ENCODE data around the gene LRRC45. TPM values are rescaled to one million over a fixed set of nuclear protein-coding genes. Genes with fewer than 3 reads are reported as not detected.

The LRRC45 gene
- total and polyA plus RNA-seq, 9 of the 15 experiments (the other 6 are each of a cell fraction or from before 2014, with no cell fraction given), result 3.5 to 21.5 (median 11.2) TPM; not detected in 2

DNA sequence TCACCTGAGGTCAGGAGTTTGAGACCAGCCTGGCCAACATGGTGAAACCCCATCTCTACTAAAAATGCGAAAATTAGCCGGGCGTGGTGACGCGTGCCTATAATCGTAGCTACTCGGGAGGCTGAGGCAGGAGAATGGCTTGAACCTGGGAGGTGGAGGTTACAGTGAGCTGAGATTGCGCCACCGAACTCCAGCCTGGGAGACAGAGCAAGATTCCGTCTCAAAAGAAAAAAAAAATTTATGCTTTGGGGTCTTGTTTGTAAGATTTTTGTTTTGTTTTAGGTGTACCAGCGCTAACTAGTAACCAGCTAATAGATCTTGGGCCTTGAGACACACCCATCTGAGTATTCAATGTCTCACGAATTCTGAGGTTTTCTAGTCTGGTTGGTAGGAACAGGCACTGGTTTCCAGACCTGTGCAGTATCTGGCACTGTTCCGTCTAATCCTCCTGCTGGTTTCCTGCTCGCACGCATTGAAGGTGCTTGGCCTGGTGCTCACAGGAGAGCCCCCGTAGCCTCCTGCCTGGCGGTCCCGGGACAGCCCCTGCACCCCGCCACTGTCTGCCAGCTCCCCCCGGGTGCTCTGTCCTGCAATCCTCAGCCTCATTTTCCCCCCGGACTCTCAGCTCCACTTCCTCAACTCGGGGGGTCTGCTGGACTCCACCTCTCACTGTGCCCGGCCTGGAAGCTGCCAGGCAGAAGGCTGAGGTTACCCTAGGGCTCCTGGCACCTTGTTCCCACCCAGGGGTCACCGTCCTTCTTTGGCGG lies 53.1 kb downstream of the LRRC45 start (continued):
- TF ChIP-seq POLR2AphosphoS5 (IDR thresholded peaks at IDR 0.05; ENCODE audit: control insufficient read depth, insufficient read depth, low read depth, low read length), result peak; percentile 62; the same call in 1 of the 2 replicates
- TF ChIP-seq, protein P1, sequence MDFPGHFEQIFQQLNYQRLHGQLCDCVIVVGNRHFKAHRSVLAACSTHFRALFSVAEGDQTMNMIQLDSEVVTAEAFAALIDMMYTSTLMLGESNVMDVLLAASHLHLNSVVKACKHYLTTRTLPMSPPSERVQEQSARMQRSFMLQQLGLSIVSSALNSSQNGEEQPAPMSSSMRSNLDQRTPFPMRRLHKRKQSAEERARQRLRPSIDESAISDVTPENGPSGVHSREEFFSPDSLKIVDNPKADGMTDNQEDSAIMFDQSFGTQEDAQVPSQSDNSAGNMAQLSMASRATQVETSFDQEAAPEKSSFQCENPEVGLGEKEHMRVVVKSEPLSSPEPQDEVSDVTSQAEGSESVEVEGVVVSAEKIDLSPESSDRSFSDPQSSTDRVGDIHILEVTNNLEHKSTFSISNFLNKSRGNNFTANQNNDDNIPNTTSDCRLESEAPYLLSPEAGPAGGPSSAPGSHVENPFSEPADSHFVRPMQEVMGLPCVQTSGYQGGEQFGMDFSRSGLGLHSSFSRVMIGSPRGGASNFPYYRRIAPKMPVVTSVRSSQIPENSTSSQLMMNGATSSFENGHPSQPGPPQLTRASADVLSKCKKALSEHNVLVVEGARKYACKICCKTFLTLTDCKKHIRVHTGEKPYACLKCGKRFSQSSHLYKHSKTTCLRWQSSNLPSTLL (IDR thresholded peaks at IDR 0.05), result no peak
- peak; percentile 81 for TF ChIP-seq RBM22 (IDR thresholded peaks at IDR 0.05; ENCODE audit: low read depth, low read length, poor library complexity, severe bottlenecking)
- 0 out of 2 replicates have a peak, but pooled peaks have one; percentile 40 for TF ChIP-seq CEBPB (tag; IDR thresholded peaks at IDR 0.05)
- TF ChIP-seq POLR2G (IDR thresholded peaks at IDR 0.05; ENCODE audit: low read depth, low read length), result peak; percentile 69
- 0 out of 2 replicates have a peak, but pooled peaks have one; percentile 35 for TF ChIP-seq KAT7 (CRISPR knock-in tag; IDR thresholded peaks at IDR 0.05; ENCODE audit: borderline replicate concordance)
- TF ChIP-seq, protein P2, sequence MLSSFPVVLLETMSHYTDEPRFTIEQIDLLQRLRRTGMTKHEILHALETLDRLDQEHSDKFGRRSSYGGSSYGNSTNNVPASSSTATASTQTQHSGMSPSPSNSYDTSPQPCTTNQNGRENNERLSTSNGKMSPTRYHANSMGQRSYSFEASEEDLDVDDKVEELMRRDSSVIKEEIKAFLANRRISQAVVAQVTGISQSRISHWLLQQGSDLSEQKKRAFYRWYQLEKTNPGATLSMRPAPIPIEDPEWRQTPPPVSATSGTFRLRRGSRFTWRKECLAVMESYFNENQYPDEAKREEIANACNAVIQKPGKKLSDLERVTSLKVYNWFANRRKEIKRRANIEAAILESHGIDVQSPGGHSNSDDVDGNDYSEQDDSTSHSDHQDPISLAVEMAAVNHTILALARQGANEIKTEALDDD (IDR thresholded peaks at IDR 0.05), result peak; percentile 35; the same call in 1 of the 2 replicates
- TF ChIP-seq, protein P3, sequence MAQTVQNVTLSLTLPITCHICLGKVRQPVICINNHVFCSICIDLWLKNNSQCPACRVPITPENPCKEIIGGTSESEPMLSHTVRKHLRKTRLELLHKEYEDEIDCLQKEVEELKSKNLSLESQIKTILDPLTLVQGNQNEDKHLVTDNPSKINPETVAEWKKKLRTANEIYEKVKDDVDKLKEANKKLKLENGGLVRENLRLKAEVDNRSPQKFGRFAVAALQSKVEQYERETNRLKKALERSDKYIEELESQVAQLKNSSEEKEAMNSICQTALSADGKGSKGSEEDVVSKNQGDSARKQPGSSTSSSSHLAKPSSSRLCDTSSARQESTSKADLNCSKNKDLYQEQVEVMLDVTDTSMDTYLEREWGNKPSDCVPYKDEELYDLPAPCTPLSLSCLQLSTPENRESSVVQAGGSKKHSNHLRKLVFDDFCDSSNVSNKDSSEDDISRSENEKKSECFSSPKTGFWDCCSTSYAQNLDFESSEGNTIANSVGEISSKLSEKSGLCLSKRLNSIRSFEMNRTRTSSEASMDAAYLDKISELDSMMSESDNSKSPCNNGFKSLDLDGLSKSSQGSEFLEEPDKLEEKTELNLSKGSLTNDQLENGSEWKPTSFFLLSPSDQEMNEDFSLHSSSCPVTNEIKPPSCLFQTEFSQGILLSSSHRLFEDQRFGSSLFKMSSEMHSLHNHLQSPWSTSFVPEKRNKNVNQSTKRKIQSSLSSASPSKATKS (CRISPR knock-in tag; IDR thresholded peaks at IDR 0.05), result no peak
- TF ChIP-seq TBL1XR1 (IDR thresholded peaks at IDR 0.05; ENCODE audit: low read length in 2 of 2), result 0 out of 4 replicates have a peak, but pooled peaks of 1 of the 2 experiments have one; percentile 20
- TF ChIP-seq MYNN (IDR thresholded peaks at IDR 0.05), result peak; percentile 18; the same call in 1 of the 2 replicates
- TF ChIP-seq MYNN (CRISPR knock-in tag; IDR thresholded peaks at IDR 0.05), result no peak
- TF ChIP-seq, protein P4, sequence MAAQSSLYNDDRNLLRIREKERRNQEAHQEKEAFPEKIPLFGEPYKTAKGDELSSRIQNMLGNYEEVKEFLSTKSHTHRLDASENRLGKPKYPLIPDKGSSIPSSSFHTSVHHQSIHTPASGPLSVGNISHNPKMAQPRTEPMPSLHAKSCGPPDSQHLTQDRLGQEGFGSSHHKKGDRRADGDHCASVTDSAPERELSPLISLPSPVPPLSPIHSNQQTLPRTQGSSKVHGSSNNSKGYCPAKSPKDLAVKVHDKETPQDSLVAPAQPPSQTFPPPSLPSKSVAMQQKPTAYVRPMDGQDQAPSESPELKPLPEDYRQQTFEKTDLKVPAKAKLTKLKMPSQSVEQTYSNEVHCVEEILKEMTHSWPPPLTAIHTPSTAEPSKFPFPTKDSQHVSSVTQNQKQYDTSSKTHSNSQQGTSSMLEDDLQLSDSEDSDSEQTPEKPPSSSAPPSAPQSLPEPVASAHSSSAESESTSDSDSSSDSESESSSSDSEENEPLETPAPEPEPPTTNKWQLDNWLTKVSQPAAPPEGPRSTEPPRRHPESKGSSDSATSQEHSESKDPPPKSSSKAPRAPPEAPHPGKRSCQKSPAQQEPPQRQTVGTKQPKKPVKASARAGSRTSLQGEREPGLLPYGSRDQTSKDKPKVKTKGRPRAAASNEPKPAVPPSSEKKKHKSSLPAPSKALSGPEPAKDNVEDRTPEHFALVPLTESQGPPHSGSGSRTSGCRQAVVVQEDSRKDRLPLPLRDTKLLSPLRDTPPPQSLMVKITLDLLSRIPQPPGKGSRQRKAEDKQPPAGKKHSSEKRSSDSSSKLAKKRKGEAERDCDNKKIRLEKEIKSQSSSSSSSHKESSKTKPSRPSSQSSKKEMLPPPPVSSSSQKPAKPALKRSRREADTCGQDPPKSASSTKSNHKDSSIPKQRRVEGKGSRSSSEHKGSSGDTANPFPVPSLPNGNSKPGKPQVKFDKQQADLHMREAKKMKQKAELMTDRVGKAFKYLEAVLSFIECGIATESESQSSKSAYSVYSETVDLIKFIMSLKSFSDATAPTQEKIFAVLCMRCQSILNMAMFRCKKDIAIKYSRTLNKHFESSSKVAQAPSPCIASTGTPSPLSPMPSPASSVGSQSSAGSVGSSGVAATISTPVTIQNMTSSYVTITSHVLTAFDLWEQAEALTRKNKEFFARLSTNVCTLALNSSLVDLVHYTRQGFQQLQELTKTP (IDR thresholded peaks at IDR 0.05; ENCODE audit: low read depth in 1 of 2, partially characterized antibody in 2 of 2), result no peak
- peak; percentile 9; the same call in 1 of the 2 replicates for TF ChIP-seq PML (IDR thresholded peaks at IDR 0.05; ENCODE audit: low read length)
